DND-41 (cell line): ENCODE results near the gene ARF3.
A peak's percentile ranks its signal among the peaks of the same experiment; 100 is the strongest.

Experiments
- ATAC-seq: fragments of 200-7000 bp; cut with Tn5 transposase; 3 replicates; pipeline ENCODE4 v1.9.1; 2021; ENCODE audit warnings: low read depth; ENCODE audit not compliant: insufficient read depth
- DNase-seq: peaks from one replicate; pipeline ENCODE4 v3.0.0-alpha.2; 2020
- H2AFZ ChIP-seq: 2 replicates; pipeline ENCODE4 v1.6.0; 2012; ENCODE audit warnings: low read depth, low read length
- H3K27ac ChIP-seq: 2 replicates; pipeline ENCODE4 v1.5.1; 2012; ENCODE audit warnings: low read length, inconsistent platforms
- H3K27me3 ChIP-seq: fragments of 200-600 bp; sonication (generic); 2 replicates; pipeline ENCODE4 v1.6.0; 2012; ENCODE audit warnings: low read length, mild to moderate bottlenecking, inconsistent platforms; ENCODE audit not compliant: insufficient read depth, poor library complexity
- H3K36me3 ChIP-seq: 2 replicates; pipeline ENCODE4 v1.5.1; 2012; ENCODE audit warnings: low read length, inconsistent platforms; ENCODE audit not compliant: insufficient read depth
- H3K4me1 ChIP-seq: 2 replicates; pipeline ENCODE4 v1.5.1; 2012; ENCODE audit warnings: mild to moderate bottlenecking, low read length; ENCODE audit not compliant: insufficient read depth
- H3K4me2 ChIP-seq: 2 replicates; pipeline ENCODE4 v1.6.0; 2012; ENCODE audit warnings: mild to moderate bottlenecking, moderate library complexity, low read length, inconsistent platforms; ENCODE audit not compliant: insufficient read depth
- H3K4me3 ChIP-seq, 2 experiments: fragments of 200-600 bp in 1 of 2; shearing (Covaris generic) in 1 of 2; 2 replicates each; pipeline ENCODE4 v1.5.1; 2012 to 2016; ENCODE audit warnings: inconsistent platforms in 2 of 2, low read length in 2 of 2, mild to moderate bottlenecking in 2 of 2, low read depth in 1 of 2, moderate library complexity in 1 of 2
- H3K79me2 ChIP-seq: 2 replicates; pipeline ENCODE4 v1.6.0; 2012; ENCODE audit warnings: low read length, inconsistent platforms; ENCODE audit not compliant: insufficient read depth
- H3K9ac ChIP-seq: 2 replicates; pipeline ENCODE4 v1.6.0; 2012; ENCODE audit warnings: low read depth, mild to moderate bottlenecking, inconsistent platforms, low read length, moderate library complexity
- H3K9me3 ChIP-seq: 2 replicates; pipeline ENCODE4 v1.5.1; 2012; ENCODE audit warnings: low read length, moderate library complexity, mild to moderate bottlenecking, inconsistent platforms; ENCODE audit not compliant: insufficient read depth, severe bottlenecking
- H4K20me1 ChIP-seq: 2 replicates; pipeline ENCODE4 v1.6.0; 2012; ENCODE audit warnings: low read length; ENCODE audit not compliant: insufficient read depth
- EZH2 ChIP-seq: IDR thresholded peaks from 3 replicates; pipeline ENCODE4 v1.6.1; 2012; ENCODE audit warnings: borderline replicate concordance, low read depth, mild to moderate bottlenecking, moderate library complexity, low read length, inconsistent platforms; ENCODE audit not compliant: severe bottlenecking
- TF ChIP-seq, protein P1 (sequence below): IDR thresholded peaks from 2 replicates; pipeline ENCODE4 v1.5.1; 2012; ENCODE audit warnings: borderline replicate concordance, low read length, moderate library complexity, mild to moderate bottlenecking; ENCODE audit not compliant: poor library complexity, severe bottlenecking; ENCODE audit errors: extremely low read depth

Gene ARF3

DNA sequence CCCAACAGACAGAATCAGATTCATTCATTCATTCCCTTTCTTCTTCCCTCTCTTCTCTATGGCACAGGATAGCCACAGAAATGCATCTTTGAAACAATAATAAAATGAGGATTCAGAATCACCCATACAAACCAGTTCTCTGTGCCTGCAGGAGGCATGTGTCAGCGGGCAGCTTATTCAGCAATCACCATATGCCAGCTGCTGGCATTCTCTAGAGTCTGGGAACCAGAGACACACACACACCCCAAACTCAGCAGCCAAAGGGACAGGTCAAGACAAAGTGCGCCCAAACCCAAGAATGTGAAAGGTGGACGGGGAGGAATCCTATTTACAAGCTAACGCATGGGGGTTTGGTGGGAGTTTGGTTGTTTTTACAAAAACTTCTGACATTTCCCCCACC is 14.1 kb downstream of the ARF3 start:
- Histone ChIP-seq H3K79me2 (peaks cover 62% of the 10 kb centered on the region), H3K9me3 (no peaks in the 10 kb centered on the region), H3K4me2 (no peak overlapping the region), H3K4me1 (no peaks in the 10 kb centered on the region), H3K27me3 (no peaks in the 10 kb centered on the region), H2AFZ (no peak overlapping the region), H3K27ac (no peak overlapping the region), H3K9ac (no peak overlapping the region), H3K4me3 (no peak overlapping the region), H4K20me1 (peaks cover 55% of the 10 kb centered on the region), H3K36me3 (peaks cover 59% of the 10 kb centered on the region)
- DNase-seq (no peak), ATAC-seq (no peak)
- TF ChIP-seq, protein P1, sequence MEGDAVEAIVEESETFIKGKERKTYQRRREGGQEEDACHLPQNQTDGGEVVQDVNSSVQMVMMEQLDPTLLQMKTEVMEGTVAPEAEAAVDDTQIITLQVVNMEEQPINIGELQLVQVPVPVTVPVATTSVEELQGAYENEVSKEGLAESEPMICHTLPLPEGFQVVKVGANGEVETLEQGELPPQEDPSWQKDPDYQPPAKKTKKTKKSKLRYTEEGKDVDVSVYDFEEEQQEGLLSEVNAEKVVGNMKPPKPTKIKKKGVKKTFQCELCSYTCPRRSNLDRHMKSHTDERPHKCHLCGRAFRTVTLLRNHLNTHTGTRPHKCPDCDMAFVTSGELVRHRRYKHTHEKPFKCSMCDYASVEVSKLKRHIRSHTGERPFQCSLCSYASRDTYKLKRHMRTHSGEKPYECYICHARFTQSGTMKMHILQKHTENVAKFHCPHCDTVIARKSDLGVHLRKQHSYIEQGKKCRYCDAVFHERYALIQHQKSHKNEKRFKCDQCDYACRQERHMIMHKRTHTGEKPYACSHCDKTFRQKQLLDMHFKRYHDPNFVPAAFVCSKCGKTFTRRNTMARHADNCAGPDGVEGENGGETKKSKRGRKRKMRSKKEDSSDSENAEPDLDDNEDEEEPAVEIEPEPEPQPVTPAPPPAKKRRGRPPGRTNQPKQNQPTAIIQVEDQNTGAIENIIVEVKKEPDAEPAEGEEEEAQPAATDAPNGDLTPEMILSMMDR = no peak
- TF ChIP-seq EZH2 = no peak

DNA sequence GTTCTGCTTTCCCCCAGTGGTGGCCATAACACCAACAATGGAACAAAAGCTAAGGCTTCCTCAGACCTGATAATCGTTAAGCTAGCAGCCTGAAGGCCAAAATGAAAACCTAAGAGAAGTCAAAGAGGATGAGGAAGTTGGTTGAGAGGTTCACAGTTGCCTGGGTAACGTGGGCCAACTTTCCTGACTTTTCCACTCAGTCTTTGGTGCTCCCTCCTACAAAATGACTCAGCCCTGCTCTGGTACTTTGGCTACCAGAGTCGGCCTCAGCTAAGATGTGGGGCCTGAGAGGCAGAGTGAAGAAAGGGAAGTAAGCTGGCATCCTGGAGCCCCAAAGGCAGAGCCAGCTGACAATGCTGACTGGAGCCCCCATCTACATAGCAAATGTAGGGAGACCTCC is 17.1 kb downstream of the ARF3 start:
- TF ChIP-seq, protein P1 = no peak
- no peak for TF ChIP-seq EZH2
- no peak overlapping the region for H3K9ac ChIP-seq
- no peaks in the 10 kb centered on the region for H3K4me1 ChIP-seq
- H4K20me1 ChIP-seq = peaks cover 57% of the 10 kb centered on the region
- DNase-seq (no peak), ATAC-seq (no peak)
- H3K27me3 ChIP-seq = no peaks in the 10 kb centered on the region
- H3K79me2 ChIP-seq = peaks cover 39% of the 10 kb centered on the region
- H3K9me3 ChIP-seq = no peaks in the 10 kb centered on the region
- H3K4me3 ChIP-seq = no peak overlapping the region
- H3K36me3 ChIP-seq = peaks cover 79% of the 10 kb centered on the region
- H3K4me2 ChIP-seq = no peak overlapping the region
- no peak overlapping the region for H2AFZ ChIP-seq
- no peak overlapping the region for H3K27ac ChIP-seq

DNA sequence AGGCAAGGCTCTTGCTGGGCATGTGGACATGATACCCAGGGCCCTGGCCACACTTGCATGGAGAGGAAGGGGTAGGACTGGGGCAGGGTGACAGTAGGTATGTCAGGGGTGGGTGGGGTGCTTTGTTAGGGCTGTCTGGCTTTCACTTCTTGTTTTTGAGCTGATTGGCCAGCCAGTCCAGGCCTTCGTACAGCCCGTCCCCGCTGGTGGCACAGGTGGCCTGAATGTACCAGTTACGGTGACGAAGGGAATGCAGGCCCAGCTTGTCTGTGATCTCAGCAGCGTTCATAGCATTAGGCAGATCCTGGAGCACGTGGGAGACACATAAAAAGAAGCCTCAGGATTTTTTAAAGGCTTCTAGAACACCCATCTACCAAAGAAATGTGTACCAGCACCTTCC is 18.5 kb downstream of the ARF3 start:
- Histone ChIP-seq H3K9ac (no peak overlapping the region), H3K27ac (no peak overlapping the region), H3K4me3 (no peak overlapping the region), H3K36me3 (peaks cover 83% of the 10 kb centered on the region), H3K27me3 (no peaks in the 10 kb centered on the region), H3K4me1 (peaks cover 5% of the 10 kb centered on the region; the same call in 1 of the 2 replicates), H3K4me2 (no peak overlapping the region), H2AFZ (no peak overlapping the region), H4K20me1 (peaks cover 55% of the 10 kb centered on the region), H3K9me3 (no peaks in the 10 kb centered on the region), H3K79me2 (peaks cover 29% of the 10 kb centered on the region)
- no peak for TF ChIP-seq EZH2
- TF ChIP-seq, protein P1 = no peak
- ATAC-seq = no peak
- no peak for DNase-seq

DNA sequence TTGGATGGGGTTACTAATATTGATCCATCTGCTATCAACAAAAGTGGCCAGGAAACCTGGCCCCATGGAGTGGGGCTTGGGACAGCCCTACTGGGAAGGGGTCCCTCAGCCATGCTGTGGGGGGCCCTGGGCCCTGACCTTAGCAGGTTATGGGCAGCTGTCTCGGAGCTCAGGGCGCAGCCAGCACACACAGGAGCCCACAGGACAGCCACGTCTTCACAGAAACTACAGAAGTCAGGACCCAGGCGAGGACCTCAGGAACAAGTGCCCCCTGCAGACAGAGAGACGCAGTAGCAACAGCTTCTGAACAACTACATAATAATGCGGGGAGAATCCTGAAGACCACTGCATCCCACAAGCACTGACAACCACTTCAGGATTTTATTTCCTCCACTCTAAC is 20.1 kb downstream of the ARF3 start:
- Histone ChIP-seq H3K4me1 (peaks cover 5% of the 10 kb centered on the region; the same call in 1 of the 2 replicates), H3K4me2 (no peak overlapping the region), H3K9me3 (no peaks in the 10 kb centered on the region), H3K4me3 (no peak overlapping the region), H3K36me3 (peaks cover 93% of the 10 kb centered on the region), H4K20me1 (peaks cover 51% of the 10 kb centered on the region), H2AFZ (no peak overlapping the region), H3K27ac (no peak overlapping the region), H3K27me3 (no peaks in the 10 kb centered on the region), H3K9ac (no peak overlapping the region), H3K79me2 (peaks cover 15% of the 10 kb centered on the region)
- 0 out of 3 replicates have a peak, but pooled peaks have one; percentile 39 for ATAC-seq
- TF ChIP-seq, protein P1 = peak; percentile 45
- TF ChIP-seq EZH2 = no peak
- DNase-seq = peak; percentile 16
